GM18868 (cell line): ENCODE results near the gene SBK1.

Experiments used
- ATAC-seq: cut with Tn5 transposase; IDR thresholded peaks from one replicate; pipeline ENCODE4 v1.9.1; 2021; ENCODE audit warnings: mild to moderate bottlenecking, moderate library complexity; ENCODE audit not compliant: unreplicated experiment

The SBK1 gene

GRCh38 chr16:28280881-28281836 is 11.2 kb upstream of the SBK1 start:
- ATAC-seq, result no peak

GRCh38 chr16:28282045-28282444 is 10.3 kb upstream of the SBK1 start:
- no peak for ATAC-seq

- ATAC-seq, result no peak
These were observed 9.2 kb upstream of the SBK1 start for GRCh38 chr16:28283173-28283572.

GRCh38 chr16:28283798-28284577 is 8.3 kb upstream of the SBK1 start:
- no peak for ATAC-seq

- ATAC-seq, result no peak
These were observed 6.7 kb upstream of the SBK1 start for GRCh38 chr16:28285649-28286048.

GRCh38 chr16:28288114-28288513 is 4.2 kb upstream of the SBK1 start:
- no peak for ATAC-seq

GRCh38 chr16:28289048-28289447 is 3.3 kb upstream of the SBK1 start:
- ATAC-seq, result no peak

- ATAC-seq, result no peak
These were observed 2.1 kb upstream of the SBK1 start for GRCh38 chr16:28289939-28290858.

GRCh38 chr16:28290859-28291254 is 1.5 kb upstream of the SBK1 start:
- ATAC-seq, result no peak

GRCh38 chr16:28292731-28293600 is 641 bp downstream of the SBK1 start:
- ATAC-seq, result no peak

GRCh38 chr16:28293601-28293960 is 1.3 kb downstream of the SBK1 start:
- no peak for ATAC-seq

GRCh38 chr16:28294201-28294600 is 1.9 kb downstream of the SBK1 start:
- no peak for ATAC-seq

- ATAC-seq, result no peak
These were observed 3.0 kb downstream of the SBK1 start for GRCh38 chr16:28295276-28295675.

- no peak for ATAC-seq
These were observed 5.0 kb downstream of the SBK1 start for GRCh38 chr16:28297308-28297707.

GRCh38 chr16:28297784-28298510 is 5.6 kb downstream of the SBK1 start:
- no peak for ATAC-seq

GRCh38 chr16:28298511-28298878 is 6.2 kb downstream of the SBK1 start:
- no peak for ATAC-seq

- ATAC-seq, result no peak
These were observed 8.0 kb downstream of the SBK1 start for GRCh38 chr16:28300327-28300726.

- ATAC-seq, result no peak
These were observed 8.8 kb downstream of the SBK1 start for GRCh38 chr16:28301154-28301553.

GRCh38 chr16:28301620-28302019 is 9.3 kb downstream of the SBK1 start:
- no peak for ATAC-seq
